HG02642 (cell line): Measurements from ENCODE around the gene RET.
A peak's percentile ranks its signal among the peaks of the same experiment; 100 is the strongest.

ENCODE experiments used
- ATAC-seq: cut with Tn5 transposase; IDR thresholded peaks from one replicate; pipeline ENCODE4 v1.9.1; 2021; ENCODE audit warnings: mild to moderate bottlenecking; ENCODE audit not compliant: unreplicated experiment, poor library complexity

Gene RET

GRCh38 chr10:43102063-43102828, 25.4 kb downstream of the RET start:
- ATAC-seq: no peak

DNA sequence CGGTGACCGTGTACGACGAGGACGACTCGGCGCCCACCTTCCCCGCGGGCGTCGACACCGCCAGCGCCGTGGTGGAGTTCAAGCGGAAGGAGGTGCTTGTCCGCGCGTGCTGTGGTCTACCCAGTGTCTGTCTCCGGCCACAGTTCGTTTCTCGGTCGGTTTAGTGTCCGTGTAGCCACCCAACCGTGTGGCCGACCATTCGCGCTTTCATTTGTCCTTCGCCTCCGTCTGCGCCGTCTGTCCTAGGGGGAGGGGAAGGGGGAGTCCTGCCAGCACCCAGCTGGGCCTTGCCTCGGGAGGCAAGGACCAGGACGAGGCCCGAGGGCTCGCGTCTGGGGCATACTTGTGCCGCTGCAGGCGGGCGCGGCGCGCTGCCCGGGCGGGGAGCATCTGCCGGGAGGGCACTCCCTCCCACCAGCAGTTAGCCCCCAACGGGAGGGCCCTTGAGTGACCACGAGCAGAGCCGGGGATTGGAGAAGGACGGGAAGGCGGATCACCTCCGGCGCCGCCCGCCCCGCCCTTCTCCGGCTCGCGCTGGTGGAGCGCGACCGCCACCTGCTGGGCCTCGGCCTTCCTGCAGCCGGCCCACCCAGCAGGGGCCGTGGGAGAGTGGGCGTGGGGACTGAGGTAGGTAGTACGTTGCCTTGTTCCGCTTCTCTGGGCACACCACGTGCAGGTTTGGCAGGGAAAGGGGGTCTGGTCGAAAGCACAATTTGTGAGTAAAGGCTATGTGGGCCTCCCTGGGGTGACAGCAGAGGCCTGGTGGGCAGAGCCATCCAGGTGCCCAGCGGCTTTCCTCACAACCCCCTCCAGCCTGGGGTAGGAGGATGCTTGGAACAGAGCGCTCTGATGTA, 28.5 kb downstream of the RET start:
- peak; percentile 87 for ATAC-seq

DNA sequence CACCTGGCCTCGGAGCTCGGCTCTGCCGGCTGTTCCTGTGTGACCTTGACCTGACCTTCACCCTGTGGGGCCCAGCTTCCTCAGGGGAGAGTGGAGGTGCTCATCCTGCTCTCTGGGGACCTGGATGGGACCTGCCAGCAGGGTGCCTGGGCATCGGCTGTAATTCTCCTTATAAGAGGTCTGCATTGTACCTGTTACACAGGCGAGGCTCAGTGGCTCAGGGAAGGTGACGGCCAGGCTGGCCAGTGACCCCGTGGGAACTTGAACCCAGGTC, 29.0 kb downstream of the RET start:
- ATAC-seq: no peak

GRCh38 chr10:43106256-43107091, 29.6 kb downstream of the RET start:
- ATAC-seq: no peak

DNA sequence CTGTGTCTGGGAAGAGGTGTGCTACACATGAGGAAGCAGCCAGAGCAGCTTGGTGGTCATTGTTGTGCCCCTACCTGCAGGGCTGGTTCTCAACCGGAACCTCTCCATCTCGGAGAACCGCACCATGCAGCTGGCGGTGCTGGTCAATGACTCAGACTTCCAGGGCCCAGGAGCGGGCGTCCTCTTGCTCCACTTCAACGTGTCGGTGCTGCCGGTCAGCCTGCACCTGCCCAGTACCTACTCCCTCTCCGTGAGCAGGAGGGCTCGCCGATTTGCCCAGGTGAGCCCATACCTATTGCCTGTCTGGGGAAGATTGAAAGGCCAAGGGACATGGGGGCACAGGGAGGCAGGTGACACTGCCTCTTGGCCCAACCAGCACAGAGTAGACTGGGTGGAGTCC, 32.1 kb downstream of the RET start:
- ATAC-seq: no peak

DNA sequence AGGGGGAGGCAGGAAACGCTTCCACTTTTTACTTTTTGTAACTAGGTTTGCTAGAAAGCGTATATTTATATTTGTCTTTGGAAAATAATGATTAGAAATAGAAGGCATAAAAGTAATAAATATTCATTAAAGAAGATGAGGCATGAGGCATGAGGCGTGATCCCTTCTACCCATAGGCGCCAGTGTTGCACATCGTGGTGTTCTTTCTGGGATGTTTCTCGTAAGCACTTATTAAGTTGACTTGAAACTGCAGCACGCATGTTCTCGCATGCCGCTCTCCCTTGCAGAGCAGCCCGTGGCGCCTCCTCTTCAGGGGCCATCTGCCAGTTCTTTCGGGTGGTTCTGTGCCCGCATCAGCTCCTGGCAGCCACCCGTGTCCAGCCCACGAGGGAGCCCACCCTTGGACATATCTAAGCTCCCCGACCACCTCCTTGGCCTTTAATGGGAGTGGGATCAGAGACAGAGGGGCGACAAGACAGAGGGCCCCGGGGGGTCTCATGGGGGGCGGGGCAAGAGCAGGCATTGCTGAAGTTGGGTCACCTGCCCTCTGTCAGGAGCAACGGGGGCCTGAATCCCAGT, 32.9 kb downstream of the RET start:
- ATAC-seq: no peak

DNA sequence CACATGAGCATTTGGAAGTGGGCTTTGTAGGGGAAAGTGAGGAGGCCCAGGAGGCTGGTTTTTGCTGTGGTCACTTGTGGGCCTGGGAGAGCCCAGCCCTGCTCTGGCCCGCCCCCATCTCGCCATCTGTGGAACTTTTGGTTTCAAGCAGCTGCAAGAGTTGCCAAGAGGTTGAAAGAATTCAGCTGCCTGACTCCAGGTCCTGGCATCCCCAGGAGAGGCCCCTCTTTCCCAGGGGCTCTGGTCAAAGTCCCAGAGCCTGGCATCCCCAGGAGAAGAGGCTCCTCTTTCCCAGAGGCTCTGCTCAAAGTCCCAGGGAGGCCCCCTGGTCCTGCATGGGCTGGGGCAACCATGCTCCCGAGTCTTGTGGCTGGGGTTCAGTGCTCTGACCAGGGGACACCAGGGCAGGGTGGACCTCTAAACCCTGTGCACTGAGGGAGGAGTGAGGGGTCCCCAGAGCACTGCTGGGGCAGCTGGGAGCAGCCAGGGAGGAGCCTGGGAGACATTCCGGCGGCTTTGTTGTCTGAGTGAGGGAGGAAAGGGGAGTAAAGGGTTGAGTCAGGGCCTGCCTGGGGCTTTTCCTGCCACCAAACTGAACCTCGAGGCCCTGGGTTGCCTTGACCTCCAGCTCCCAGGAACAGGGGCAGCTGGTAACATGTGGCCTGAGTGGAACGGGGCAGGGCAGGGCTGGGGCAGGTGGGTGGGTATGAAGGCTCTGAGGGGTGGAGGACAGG, 33.6 kb downstream of the RET start:
- ATAC-seq: peak; percentile 66

DNA sequence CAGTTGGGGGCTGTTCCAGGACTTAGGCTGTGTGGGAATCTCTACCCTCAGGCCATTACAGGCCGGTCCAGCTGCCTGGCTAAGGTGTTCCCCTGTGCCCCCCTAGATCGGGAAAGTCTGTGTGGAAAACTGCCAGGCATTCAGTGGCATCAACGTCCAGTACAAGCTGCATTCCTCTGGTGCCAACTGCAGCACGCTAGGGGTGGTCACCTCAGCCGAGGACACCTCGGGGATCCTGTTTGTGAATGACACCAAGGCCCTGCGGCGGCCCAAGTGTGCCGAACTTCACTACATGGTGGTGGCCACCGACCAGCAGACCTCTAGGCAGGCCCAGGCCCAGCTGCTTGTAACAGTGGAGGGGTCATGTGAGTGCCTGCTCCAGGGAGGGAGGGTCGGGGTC, 34.2 kb downstream of the RET start:
- no peak for ATAC-seq

DNA sequence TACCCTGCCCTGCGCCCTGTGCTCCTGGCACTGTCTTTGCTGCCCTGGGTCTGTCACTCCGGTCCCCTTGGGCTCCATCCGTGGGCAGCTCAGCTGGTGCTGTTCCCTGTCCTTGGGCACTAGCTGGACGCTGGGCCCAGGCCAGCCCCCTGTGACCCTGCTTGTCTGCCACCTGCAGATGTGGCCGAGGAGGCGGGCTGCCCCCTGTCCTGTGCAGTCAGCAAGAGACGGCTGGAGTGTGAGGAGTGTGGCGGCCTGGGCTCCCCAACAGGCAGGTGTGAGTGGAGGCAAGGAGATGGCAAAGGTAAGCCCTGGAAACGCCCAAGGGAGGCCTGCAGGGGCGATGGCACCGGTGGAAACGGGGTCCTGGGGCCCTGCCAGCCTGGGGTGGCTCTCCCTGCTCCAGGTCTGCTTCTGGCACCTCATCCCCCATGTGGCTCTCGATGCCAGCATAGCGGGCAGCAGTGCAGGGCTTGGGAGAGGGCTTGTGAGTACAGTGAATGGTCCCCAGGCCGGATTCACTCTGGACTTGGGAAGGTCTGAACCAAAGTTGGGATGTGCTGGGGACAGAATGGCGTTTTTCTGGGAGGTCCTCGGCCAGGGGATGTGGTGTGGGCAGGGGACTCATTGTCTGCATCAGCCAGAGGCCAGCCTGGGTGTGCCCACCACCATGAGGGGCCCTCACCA, 35.2 kb downstream of the RET start:
- no peak for ATAC-seq

DNA sequence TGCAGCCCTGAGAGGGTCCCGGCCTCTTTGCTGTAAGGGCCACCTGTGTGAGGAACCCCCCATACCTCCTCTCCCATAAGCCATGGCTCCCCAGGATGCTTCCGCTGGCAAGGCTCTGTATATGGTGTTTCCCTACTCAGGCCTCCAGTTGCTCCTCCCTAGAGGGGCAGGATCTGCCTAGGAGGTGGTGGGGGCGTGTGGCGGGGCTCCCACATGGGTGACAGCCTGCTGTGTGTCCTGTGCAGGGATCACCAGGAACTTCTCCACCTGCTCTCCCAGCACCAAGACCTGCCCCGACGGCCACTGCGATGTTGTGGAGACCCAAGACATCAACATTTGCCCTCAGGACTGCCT, 35.7 kb downstream of the RET start:
- no peak for ATAC-seq

DNA sequence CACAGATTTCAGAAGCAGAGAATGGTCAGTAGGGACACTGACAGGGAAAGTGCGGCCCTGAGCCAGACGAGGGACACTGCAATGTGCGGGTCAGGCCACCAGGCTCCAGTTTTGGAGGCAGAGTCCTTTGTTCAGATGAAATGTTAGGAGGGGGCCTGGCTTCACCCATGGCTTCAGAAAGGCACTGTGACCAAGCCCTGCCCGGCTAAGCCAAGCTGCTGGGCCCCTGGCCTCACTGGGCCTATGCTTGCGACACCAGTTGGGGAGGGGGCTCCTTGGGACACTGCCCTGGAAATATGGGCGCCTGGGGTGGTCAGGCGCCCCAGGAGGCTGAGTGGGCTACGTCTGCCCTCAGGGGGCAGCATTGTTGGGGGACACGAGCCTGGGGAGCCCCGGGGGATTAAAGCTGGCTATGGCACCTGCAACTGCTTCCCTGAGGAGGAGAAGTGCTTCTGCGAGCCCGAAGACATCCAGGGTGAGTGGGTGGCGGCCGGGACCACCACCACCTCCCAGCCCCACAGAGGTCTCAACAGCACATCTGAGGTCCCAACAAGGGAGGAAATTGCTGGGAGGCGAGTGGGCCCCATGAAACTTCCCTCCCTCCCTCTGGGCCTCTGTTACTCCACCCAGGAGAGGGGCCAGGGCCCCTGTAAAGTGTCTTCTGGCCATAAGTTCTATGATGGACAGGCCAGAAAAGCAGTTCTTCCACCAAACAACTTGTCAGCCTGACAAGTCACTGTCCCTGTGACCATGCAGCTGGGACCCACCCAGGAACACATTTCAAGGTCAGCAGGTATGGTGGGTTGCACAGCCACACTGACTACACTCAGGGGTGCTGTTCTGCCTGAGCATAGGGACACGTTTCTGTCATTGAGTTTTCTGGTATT, 36.6 kb downstream of the RET start:
- ATAC-seq: no peak

DNA sequence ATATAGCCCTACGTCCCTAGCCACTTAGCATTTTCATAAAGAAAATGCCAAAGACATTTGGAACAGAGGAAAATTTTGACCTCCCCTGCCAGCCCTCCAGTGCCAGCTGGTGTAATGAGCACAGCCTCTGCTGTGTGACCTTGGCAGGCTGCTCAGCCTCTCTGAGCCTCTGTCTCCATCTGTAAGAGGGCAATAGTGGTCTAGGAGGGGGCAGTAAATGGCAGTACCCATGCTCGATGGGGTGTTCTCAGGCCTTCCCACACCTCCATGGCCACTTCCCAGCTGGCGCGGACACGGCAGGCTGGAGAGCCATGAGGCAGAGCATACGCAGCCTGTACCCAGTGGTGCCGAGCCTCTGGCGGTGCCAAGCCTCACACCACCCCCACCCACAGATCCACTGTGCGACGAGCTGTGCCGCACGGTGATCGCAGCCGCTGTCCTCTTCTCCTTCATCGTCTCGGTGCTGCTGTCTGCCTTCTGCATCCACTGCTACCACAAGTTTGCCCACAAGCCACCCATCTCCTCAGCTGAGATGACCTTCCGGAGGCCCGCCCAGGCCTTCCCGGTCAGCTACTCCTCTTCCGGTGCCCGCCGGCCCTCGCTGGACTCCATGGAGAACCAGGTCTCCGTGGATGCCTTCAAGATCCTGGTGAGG, 37.3 kb downstream of the RET start:
- no peak for ATAC-seq

- no peak for ATAC-seq
Observed at GRCh38 chr10:43114743-43115611, 38.1 kb downstream of the RET start.

DNA sequence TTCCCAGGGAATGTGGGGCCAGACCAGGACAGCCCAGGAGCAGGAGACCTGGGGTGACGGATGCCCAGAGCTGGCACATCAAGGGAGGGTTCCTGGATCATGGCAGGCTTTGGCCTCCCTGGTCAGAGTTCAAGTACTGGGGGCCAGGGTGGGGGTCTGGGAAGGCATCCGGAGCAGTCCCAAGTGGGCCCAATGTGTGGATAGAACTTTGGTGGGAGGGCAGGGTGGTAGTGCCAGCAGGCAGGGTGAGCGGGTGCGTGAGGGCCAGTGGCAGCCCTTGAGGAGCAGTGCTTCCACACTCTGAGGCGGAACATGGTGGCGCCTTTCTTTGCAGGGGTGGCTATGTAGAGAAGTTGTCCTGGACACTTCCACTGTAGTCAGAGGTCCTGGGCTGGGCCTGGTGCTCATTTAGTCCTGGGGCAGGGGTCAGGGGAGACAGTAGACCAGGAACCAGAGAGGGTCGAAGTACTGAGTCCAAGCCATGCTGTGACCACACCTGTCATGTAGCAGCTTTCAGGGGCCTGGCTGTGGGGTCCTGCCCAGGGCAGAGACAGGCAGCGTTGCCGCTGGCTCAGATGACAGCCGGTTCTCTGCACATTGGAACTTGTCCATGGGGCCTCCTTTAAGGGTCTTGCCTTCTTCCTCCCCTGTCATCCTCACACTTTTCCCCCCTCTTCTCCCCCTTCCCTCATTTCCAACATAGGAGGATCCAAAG, 39.2 kb downstream of the RET start:
- ATAC-seq: no peak

DNA sequence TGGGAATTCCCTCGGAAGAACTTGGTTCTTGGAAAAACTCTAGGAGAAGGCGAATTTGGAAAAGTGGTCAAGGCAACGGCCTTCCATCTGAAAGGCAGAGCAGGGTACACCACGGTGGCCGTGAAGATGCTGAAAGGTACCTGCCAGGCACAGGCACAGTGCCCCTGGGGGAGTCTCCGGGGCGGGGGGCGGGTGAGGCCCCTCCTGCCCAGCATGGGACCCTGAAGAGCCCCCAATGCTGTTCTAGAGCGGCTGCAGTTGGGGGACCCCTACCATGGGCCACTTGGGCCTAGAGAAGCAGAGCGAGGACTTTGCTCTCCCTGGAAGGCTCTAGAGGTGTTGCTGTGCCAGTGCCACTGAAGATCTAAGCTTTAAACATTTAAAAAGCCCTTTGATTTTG, 39.7 kb downstream of the RET start:
- no peak for ATAC-seq

DNA sequence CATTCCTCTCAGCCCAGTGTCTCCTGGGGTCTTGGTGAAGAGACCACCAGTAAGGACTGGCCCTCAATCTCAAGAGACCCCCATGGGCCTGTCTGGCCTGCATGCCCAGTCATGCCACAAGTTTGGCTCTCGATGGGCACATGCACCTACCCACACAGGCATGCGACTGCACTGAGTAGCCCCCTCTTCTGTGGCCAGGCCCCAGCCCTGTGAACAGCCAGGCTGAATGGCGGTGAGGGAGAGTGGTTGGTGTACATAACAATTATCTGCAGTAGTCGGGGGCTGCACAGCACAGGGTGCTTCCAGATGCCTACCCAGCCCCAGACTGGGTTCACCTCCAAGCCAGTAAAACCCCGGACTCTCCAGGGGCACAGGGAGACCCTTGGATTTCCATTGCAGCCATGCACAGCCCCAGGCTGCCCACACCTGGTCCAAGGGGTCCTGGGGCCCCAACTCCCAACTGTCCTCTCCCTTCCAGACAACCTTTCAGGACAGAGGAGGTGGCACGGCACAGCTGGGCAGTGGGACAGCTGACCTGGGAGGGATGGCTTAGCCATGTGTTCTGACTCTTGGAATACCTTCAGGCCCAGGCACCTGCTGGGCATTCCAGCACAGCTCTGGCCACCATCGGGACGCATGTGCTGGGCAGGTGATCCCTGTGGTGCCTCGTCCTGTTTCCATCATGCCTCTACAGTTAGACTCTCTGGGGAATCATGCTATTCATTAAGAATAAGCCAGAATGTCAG, 40.3 kb downstream of the RET start:
- ATAC-seq: no peak
